Prostate gland (tissue), 2 donors: ENCODE measurements around the gene TM2D1. TPM values are rescaled to one million over a fixed set of nuclear protein-coding genes. Genes with fewer than 3 reads are reported as not detected.
"Not testable (repeated sequence)": the region's sequence is repeated elsewhere in the genome, so short reads cannot be mapped to it uniquely, and the experiment has no call there.

ENCODE experiments used
- DNase-seq: peaks from one replicate; pipeline ENCODE4 v3.0.0-alpha.2; 2019; ENCODE audit warnings: low spot score
- H3K27ac ChIP-seq, 2 donors: fragments of 200-600 bp; sonication (generic); 2 replicates each; pipeline ENCODE4 v1.5.1; 2017 to 2019
- H3K27me3 ChIP-seq: fragments of 200-600 bp; sonication (generic); replicated peaks from 2 replicates; pipeline ENCODE4 v1.5.1; 2019; ENCODE audit not compliant: insufficient read depth
- H3K36me3 ChIP-seq, 2 donors: fragments of 200-600 bp; sonication (generic); 1 replicate in 1 of 2; 2 replicates in 1 of 2; pipeline versions ENCODE4 v1.5.1 to v1.8.1; 2017 to 2019
- H3K4me1 ChIP-seq: fragments of 200-600 bp; sonication (generic); replicated peaks from 2 replicates; pipeline ENCODE4 v1.5.1; 2019
- H3K4me3 ChIP-seq, 2 donors: fragments of 200-600 bp; sonication (generic); 2 replicates each; pipeline ENCODE4 v1.5.1; 2017 to 2019
- H3K9me3 ChIP-seq: fragments of 200-600 bp; sonication (generic); 2 replicates; pipeline ENCODE4 v1.5.1; 2017
- CTCF ChIP-seq, 4 experiments: fragments of 200-600 bp in 2 of 4; fragments of 450-650 bp in 2 of 4; sonication (generic) in 2 of 4; IDR thresholded peaks; 1 replicate in 3 of 4; 2 replicates in 1 of 4; pipeline ENCODE4 v1.5.1; 2016 to 2019; ENCODE audit warnings: antibody characterized with exemption in 4 of 4, mild to moderate bottlenecking in 2 of 4, moderate library complexity in 2 of 4
- POLR2A ChIP-seq: fragments of 450-650 bp; IDR thresholded peaks from one replicate; pipeline ENCODE4 v1.6.1; 2016; ENCODE audit warnings: antibody characterized with exemption, mild to moderate bottlenecking
- POLR2AphosphoS5 ChIP-seq: sonication (generic); formaldehyde crosslinking; IDR thresholded peaks from one replicate; pipeline ENCODE4 v1.6.1; 2017; ENCODE audit warnings: antibody characterized with exemption
- WGBS: methylation state at CpG from one replicate; pipeline ENCODE4 v1.1.5; 2018; 5-methylcytosine and 5-hydroxymethylcytosine counted together
- intact Hi-C: fragments of 100-400 bp; cut with DNase I; formaldehyde crosslinking; loops from one replicate; pipeline ENCODE4 v1.14.2; 2022
- total RNA-seq, 2 donors: library from RNA; depleted of rRNA; stranded (reverse); fragments of >200 nt; gene quantifications; one replicate each; pipeline ENCODE4 v1.1.0, GENCODE V29; 2016

Gene TM2D1
- total RNA-seq, 2 donors from 2014 or later = 59.6 to 86.9 TPM

DNA sequence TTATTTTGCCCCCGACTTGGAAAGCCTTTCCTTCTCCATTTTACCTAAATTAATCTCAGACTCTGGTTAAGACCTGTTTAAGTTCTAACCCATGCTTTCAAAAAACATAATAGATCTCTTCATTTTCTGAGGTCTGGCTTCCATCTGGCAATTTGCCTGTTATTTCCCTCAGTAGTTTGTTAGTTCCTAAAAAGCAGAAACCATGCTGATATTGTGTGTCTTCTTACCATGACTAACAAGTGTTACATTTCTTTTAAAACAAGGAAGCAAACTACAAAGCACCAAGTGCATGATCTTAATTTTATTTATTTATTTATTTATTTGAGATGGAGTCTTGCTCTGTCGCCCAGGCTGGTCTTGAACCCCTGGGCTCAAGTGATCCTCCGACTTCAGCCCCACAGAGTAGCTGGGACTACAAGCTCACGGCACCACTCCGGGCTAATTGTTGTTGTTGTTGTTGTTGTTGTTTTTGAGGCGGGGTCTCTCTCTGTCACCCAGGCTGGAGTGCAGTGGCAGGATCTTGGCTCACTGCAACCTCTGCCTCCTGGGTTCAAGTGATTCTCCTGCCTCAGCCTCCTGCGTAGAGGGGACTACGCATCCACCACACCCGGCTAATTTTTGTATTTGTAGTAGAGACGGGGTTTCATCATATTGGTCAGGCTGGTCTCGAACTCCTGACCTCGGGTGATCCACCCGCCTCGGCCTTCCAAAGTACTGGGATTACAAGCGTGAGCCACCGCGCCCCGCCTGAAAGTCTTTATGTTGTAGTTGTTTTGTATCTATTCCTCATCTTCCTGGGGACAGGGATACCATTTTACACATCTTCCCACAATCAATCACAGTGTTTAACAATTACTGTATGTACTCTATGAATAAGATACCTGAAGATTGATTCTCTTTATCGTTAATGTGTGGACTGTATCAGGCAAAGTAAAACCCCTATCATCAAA, 16.1 kb upstream of the TM2D1 start:
- H3K4me3 ChIP-seq = peak overlapping the region; percentile 82 to 96
- no peak for TF ChIP-seq POLR2A
- no peak for TF ChIP-seq CTCF (IDR thresholded peaks at IDR 0.05)
- TF ChIP-seq POLR2AphosphoS5 = no peak
- H3K36me3 ChIP-seq = no peaks in the 10 kb centered on the region
- no peak for DNase-seq
- intact Hi-C loops = loop anchor here (5.0 kb wide), 1 partner anchor 101 kb away; no protein-coding TSS in a partner anchor
- 88% methylated on average over 19 of the region's 19 CpGs for WGBS
- H3K4me1 ChIP-seq = no peaks in the 10 kb centered on the region
- peak overlapping the region; percentile 97 for H3K27ac ChIP-seq
- H3K27me3 ChIP-seq = no peaks in the 10 kb centered on the region
- no peaks in the 10 kb centered on the region for H3K9me3 ChIP-seq

- H3K36me3 ChIP-seq = no peaks in the 10 kb centered on the region
- no peak for DNase-seq
- no peak overlapping the region for H3K4me3 ChIP-seq
- TF ChIP-seq POLR2A = no peak
- TF ChIP-seq POLR2AphosphoS5 = no peak
- TF ChIP-seq CTCF (IDR thresholded peaks at IDR 0.05) = no peak
- no peak overlapping the region for H3K27ac ChIP-seq
- no peaks in the 10 kb centered on the region for H3K9me3 ChIP-seq
- no peaks in the 10 kb centered on the region for H3K27me3 ChIP-seq
- intact Hi-C loops = no loop called here
- no peaks in the 10 kb centered on the region for H3K4me1 ChIP-seq
- 63% methylated on average over 3 of the region's 3 CpGs for WGBS
These were observed 7.8 kb upstream of the TM2D1 start for GRCh38 chr1:61732726-61733125.

DNA sequence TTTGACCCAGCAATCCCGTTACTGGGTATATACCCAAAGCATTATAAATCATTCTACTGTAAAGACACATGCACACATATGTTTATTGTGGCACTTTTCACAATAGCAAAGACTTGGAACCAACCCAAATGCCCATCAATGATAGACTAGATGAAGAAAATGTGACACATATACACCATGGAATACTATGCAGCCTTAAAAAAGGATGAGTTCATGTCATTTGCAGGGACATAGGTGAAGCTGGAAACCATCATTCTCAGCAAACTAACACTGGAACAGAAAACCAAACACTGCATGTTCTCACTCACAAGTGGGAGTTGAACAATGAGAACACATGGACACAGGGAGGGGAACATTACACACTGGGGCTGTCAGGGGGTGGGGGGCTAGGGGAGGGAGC, 5.7 kb upstream of the TM2D1 start:
- H3K4me1 ChIP-seq, H3K4me3 ChIP-seq, DNase-seq, H3K27me3 ChIP-seq, H3K27ac ChIP-seq, H3K36me3 ChIP-seq, H3K9me3 ChIP-seq, intact Hi-C loops: not testable (repeated sequence)
- 43% methylated on average over 1 of the region's 1 CpG for WGBS

DNA sequence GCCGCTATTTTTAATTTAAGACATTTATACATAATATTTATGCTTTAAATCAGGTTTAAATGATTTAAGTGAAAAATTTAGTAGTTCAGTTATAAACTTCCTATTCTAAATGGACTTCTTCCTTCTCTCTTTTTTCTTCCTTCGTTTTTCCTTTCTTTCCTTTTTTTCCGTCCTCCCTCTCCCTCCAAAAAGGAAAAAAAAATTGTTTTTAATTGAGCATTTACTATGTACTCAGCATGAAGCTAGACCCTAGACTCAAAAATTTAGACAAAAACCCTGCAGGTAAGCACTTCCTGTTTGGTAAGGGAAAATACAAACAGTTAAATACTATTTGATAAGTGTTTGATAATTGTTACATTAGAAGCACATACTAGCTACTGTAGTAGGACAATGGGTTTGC, 2.6 kb upstream of the TM2D1 start:
- no peak overlapping the region for H3K27ac ChIP-seq
- TF ChIP-seq POLR2A (no peak), POLR2AphosphoS5 (no peak), CTCF (IDR thresholded peaks at IDR 0.05) (no peak)
- no peaks in the 10 kb centered on the region for H3K4me1 ChIP-seq
- no peak for DNase-seq
- 84% methylated on average over 3 of the region's 3 CpGs for WGBS
- H3K27me3 ChIP-seq = no peaks in the 10 kb centered on the region
- no peaks in the 10 kb centered on the region for H3K9me3 ChIP-seq
- intact Hi-C loops = loop anchor here (10.0 kb wide), 1 partner anchor 683 kb away; no protein-coding TSS in a partner anchor
- no peak overlapping the region for H3K4me3 ChIP-seq
- H3K36me3 ChIP-seq = no peaks in the 10 kb centered on the region

DNA sequence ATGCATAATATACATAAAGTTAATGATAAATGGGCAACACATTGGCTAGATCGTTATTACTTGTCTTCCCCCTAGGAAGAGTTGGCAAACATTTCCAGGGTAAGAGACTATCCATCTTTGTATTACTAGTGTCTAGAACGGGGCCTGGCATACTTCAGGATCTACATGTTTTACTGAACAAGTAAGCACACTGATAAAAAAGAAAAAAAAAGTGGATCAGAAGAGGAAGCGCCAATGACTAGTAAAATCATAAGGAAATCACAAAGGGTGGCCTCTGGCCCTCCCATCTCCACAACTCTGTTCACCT, 482 bp downstream of the TM2D1 start:
- Histone ChIP-seq H3K4me3 (peak overlapping the region; percentile 84 to 92), H3K36me3 (no peaks in the 10 kb centered on the region), H3K27ac (peak overlapping the region; percentile 88 to 91), H3K4me1 (no peaks in the 10 kb centered on the region), H3K9me3 (no peaks in the 10 kb centered on the region), H3K27me3 (no peaks in the 10 kb centered on the region)
- DNase-seq = no peak
- intact Hi-C loops = loop anchor here (2.0 to 10.0 kb wide), 2 partner anchors 18 to 680 kb away; partner anchors contain the start of gene PATJ
- TF ChIP-seq CTCF (IDR thresholded peaks at IDR 0.05) (no peak), POLR2A (no peak)
- 0% methylated on average over 3 of the region's 3 CpGs for WGBS

DNA sequence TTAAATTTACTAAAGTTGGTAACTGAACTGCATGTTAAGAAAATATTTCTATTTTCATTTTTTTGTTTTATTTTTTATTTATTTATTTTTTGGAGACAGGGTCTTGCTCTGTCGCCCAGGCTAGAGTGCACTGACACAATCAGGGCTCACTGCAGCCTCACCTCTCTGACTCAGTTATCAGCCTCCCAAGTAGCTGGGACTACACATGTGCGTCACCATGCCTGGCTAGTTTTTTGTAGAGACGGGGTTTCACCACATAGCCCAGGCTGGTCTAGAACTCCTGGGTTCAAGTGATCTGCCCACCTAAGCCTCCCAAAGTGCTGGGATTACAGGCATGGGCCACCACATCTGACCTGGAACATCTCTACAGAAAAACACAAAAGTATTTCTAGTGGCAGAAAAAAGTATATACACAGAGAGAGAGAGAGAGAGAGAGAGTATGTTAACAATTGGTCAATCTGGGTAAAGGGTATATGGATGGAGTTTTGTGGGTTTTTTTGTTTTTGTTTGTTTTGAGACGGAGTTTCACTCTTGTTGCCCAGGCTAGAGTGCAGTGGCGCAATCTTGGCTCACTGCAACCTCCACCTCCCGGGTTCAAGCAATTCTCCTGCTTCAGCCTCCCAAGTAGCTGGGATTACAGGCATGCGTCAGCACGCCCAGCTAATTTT, 5.8 kb downstream of the TM2D1 start:
- H3K36me3 ChIP-seq, H3K9me3 ChIP-seq, H3K4me1 ChIP-seq, H3K4me3 ChIP-seq, intact Hi-C loops, DNase-seq, H3K27ac ChIP-seq, H3K27me3 ChIP-seq: not testable (repeated sequence)
- 89% methylated on average over 8 of the region's 8 CpGs for WGBS
